Posterior cingulate gyrus (tissue), 11 donors: Measurements from ENCODE around the gene DUSP14.

Experiments used
- DNase-seq, 10 donors: peaks; one replicate each; pipeline versions ENCODE4 v3.0.0 to v3.0.0-alpha.2; 2020 to 2021; ENCODE audit warnings: mixed read lengths in 3 of 10
- intact Hi-C: fragments of 100-400 bp; cut with DNase I; formaldehyde crosslinking; loops from one replicate; pipeline ENCODE4 v1.15.1; 2023

The DUSP14 gene

DNA sequence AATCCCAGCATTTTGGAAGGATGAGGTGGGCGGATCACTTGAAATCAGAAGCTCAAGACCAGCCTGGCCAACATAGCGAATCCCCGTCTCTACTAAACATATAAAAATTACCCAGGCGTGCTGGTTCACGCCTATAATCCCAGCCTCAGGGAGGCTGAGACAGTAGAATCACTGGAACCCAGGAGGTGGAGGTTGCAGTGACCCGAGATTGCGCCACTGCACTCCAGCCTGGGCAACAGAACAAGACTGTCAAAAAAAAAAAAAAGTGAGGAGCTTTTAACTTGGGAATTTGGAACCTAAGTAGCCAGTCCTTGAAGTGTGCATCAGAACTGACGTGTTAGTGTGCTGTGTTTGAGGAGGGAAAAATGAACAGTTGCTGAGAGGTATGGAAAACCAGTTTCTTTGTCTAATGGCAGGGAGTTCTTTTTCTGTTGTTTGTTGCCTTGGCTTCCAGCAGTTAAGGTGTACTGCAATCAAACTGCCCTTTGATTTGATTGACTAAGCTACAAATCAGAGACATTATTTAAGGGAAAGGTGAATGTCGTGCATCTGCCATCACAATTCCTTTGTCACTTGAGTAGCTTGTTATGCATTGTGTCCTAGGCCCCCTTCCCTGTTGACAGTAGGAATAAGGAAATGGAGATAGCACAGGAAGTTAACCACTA, 8.6 kb upstream of the DUSP14 start:
- no peak for DNase-seq
- intact Hi-C loops, result loop anchor here (10.0 kb wide), 1 partner anchor 126 kb away; no protein-coding TSS in a partner anchor

DNA sequence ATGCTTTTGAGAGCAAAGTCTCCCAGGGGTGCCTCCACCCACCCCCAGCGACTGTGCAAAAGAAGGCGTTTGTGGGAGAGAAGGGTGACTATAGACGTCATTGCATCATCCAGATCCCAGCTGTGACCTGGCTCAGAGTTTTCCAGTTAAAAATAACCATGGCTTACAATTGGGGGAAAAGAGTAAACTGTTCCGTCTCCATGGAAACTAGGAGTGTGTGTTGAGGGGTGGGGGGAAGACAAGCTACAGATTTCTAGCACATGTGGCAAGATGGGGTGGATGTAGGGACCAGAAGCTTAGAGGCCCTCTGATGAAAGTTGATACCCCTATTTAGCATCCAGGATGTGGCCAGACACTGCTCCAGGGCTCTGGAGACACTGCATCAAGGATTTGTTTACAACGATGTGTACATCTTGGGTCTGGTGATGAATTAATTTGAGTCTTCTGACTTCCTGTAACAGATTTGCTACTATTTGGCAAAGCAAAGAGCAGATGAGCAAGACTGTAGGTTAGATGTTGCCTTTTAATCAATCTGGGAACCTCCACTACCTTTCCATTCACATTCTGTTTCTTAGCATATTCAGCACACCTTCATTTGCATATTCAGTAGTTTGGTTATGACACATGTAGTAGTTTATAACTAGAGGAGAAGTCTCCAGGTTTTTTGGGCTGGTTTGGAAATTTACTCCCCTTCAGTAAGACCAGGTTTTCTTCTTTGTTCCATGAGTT, 6.2 kb upstream of the DUSP14 start:
- intact Hi-C loops, result loop anchor here (10.0 kb wide), 1 partner anchor 129 kb away; no protein-coding TSS in a partner anchor
- peak in 3 of 10 donors; percentile 12 to 87 (median 17) for DNase-seq

DNA sequence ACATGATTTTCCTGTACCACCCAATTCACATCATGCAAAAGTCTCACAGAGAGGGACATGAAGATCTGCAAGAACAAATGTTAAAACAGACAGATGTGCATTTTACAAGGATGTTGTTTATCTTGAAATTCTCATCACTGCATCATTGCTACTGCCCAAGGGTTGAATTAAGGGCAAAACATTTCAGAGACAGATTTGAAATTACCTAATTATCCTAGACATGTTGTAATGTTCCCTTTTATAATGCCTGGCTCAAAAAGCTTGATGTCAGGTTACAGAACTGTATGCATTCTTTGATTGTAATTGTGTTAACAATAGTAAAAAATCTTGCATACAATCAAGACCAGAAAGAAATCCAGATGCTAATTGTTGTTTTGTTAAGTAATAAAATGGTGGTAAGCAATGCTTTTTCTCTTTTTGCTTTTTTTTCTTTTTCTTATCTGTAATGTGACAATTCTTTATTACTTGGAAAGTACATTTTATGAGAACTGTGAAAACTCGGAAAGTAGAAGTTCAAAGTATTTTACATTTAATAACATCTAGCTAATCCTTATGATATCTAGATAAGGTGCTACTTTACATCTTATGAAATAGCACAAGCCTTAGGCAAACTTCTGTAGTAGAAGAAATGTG, 3.6 kb upstream of the DUSP14 start:
- intact Hi-C loops, result loop anchor here (10.0 kb wide), 1 partner anchor 131 kb away; no protein-coding TSS in a partner anchor

DNA sequence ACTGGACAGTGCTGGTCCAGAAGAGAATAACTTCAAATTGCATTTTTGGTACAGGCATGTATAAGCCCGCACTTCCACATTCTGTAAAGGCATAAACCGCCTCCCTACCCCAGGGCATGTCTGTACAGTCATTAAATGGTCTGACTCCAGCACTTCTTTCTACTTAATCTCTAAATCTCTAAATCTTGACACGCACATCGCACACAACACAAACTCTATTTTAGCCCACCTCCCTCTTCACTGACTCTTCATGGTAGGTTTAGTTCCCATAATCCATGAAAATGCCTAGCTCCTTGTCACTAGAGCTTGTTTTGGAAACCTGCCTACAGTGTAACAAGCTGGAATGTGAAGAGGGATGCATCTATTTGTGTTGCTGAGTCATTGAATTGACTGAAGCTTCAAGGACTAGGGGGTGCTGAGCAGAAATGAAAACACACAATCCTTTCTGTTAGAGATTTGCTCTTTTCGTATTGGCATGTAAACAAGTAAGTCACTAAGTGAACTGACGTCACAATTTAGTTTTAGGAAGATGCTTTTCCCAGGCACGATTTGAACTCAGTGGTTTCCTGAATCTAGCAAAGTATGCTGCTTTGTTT, 1.6 kb upstream of the DUSP14 start:
- intact Hi-C loops, result loop anchor here (2.0 to 10.0 kb wide), 2 partner anchors 81 to 133 kb away; partner anchors contain the start of genes ACACA and TADA2A
- no peak for DNase-seq

More for the DNA sequence above, 3.6 kb upstream of the DUSP14 start:
- DNase-seq, result no peak

DNA sequence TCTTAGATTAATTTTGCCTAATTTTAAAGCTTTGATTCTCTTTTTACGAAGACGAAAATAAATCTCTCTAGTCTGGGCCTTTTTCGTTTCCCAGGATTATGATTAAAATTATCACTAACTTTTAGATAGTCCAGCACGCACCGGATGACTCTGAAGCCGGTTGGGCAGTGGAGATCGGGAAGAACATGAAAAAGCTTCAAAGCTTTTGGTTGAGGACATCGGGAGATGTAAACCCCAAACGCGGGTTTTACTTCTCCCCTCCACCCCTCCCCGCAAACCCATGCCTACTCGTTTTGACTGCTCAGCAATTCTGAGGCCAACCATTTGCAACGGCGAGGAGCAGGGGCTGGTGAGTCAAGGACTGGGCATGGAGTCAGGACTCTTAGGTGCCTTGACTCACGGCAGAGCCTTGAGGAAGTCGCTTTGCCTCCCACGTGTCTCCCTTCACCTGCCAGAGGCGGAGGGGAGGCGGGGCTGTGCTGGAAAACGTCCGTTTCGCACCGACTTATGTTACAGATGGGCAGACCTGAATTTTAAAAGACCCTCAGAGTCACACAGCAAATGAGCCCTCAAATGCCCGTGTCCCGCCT, 989 bp upstream of the DUSP14 start:
- peak; percentile 26 to 92 (median 50) for DNase-seq
- intact Hi-C loops, result loop anchor here (2.0 to 10.0 kb wide), 2 partner anchors 82 to 134 kb away; partner anchors contain the start of genes ACACA and TADA2A

DNA sequence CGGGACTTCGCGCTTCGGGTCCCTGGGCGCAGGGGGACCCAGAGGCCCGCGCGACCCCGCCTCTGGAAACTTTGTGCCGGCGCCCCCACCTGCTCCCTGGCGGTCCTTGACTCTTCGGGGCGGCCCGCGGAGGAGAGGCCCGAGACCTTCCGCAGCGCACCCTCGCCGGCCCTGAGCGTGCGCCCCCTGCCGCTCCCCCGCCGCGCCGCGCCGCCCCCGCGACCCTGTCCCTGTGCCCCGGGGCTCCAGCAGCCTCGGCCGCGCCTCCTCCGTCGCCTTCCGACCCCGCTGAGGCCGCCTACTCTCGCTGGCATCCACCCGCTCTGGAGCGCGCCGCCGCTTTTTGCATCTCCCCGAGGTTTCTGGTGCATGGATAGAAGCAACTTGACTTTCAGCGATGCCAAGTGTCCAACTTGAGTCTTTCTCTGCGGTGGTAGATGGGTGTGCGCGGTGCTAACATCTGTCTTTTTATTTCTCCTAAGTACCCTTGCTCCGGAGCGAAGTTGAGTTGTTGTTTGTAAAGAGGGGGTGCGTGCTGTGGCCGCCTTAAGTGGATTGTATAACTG, 414 bp downstream of the DUSP14 start:
- intact Hi-C loops, result loop anchor here (10.0 kb wide), 1 partner anchor 115 kb away; the partner anchor contains the start of gene SYNRG
- DNase-seq, result peak; percentile 20 to 91 (median 53)

DNA sequence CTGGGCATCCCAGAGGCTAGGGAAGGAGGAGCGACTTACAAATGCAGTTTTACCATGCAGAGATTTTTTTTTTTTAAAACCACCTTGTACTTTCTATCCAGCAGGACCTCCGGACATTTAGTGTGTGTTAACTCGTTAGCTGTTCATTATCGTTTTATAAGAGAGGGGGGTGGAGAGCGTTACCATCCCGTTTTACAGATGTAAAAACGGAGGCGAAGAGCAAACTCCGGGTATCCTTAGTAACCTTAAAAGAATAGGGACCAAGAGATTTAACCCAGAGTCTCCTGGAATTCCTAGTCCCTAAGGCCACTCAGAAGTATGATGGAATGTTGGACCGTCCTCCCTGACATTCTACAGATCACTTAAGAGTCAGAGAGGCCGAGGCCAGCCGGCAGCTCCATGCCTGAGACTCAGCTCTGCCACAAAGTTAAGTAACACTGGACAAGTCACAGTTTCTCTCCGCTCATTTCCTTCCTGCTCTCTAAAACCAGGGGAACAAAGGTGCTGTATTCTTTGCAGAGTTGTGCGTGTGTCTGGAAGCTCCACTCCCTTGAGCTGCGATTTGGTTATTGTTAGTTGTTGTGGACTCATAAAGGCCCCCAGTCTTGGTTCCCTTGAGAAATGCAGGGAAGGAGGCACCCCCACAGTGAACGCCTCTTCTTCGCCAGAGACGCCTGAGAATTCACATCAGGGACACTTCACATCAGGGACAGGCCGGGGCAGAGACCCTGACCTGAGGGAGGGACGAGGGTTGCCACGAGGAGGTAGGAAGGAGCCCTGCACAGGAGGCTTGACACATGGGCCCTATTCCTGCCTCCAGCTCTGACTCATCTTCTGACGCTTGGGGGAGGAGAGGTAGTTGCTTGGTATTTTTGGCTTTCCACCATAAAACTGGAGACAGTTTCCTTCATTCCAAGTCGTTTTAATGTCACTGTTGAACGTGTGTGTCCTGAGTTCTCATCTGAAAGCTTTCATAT, 1.2 kb downstream of the DUSP14 start:
- peak in 6 of 10 donors; percentile 17 to 89 (median 34) for DNase-seq
- intact Hi-C loops, result loop anchor here (10.0 kb wide), 1 partner anchor 114 kb away; the partner anchor contains the start of gene SYNRG

DNA sequence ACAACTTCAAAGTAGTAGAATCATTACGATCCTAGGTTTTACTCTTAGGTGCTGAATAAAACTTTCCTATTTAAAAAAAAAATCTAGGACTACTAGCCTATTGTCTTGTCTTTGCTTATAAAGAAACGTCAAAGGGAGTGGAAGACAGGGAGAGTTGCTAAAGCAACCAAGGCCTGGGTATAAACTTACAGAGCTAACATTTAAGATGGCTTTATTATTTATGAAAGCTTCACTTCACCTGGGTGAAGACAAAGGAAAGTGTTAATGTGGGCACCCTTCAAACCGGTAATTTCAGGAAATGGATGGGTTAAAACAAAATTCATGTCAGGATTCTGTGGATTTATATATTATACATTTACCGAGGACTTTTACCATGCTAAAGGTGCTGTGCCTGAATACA, 2.5 kb downstream of the DUSP14 start:
- DNase-seq, result no peak
- intact Hi-C loops, result loop anchor here (10.0 kb wide), 1 partner anchor 113 kb away; the partner anchor contains the start of gene SYNRG

DNA sequence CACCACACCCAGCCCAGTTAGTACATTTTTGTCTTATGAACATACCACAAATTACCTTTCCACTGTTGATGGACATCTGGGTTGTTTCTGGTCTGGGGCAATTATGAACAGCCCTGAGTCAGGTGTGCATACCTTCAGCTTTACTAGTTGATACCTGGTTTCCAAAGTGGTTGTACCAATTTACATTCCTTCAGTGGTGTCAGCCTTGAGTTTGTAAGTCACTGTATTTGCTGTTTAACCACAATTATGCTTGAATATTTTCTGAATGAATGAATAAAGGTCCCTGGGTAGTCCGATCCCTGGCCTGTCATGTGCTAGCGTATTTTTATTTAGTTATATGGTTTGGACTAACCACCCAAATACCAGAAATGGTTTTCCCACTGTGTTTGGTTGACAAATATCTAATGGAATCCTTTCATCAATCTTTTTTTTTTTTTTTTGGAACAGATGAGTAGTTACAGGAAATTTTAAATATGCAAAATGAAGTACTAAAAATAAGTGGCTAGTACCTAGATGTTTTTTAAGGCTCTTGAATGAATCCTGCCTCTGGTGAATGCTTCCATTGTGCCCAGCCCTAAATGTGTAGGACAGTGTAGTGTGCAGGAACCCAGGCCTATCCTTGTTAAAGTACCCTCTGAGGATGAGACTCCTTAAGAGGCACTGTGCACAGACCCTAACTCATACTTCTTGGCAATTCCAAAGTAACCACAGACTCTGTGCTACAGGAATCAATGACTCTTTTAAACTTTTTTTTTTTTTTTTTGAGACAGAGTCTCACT, 3.7 kb downstream of the DUSP14 start:
- DNase-seq, result no peak
- intact Hi-C loops, result loop anchor here (10.0 kb wide), 1 partner anchor 111 kb away; the partner anchor contains the start of gene SYNRG

DNA sequence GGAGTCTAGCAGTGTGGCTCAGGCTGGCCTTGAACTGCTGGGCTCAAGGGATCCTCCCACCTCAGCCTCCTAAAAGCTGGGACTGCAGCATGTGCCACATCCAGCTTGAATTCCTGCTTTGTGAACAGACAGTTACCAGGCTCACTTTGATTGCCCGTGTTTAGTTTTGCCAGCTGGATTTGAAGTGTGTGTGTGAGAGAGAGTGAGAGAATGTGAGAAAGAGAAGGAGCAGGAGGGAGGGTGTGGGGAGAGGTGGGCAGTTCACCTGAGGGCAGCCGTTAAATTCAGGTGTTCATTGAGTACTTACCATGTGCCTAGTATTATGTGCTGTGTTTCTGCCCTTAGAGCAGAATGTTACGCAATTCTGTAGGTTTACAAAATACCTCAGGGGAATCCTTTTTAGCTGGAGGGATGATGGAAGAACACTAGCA, 4.7 kb downstream of the DUSP14 start:
- DNase-seq, result peak in 1 of 10 donors; percentile 42
- intact Hi-C loops, result loop anchor here (10.0 kb wide), 1 partner anchor 110 kb away; the partner anchor contains the start of gene SYNRG

DNA sequence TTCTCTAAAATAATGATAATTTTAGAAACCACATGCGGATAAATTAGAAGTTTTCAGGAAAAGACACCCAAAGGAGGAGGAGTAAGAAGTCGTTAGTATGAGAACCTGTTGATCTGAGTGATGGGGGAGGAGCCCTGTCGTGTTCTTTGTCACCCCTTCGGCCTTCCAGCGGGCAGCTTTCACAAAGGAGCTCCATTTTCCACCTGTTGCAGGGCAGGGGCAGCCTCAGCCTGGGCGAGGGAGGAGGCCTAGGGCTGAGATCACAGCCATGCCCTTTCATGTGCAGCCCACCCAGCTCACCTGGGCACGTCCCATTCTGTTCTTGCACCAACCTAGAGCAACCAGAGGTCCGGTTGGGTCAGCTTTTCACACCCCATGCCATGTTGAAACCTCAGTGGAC, 5.3 kb downstream of the DUSP14 start:
- intact Hi-C loops, result loop anchor here (10.0 kb wide), 1 partner anchor 110 kb away; the partner anchor contains the start of gene SYNRG

DNA sequence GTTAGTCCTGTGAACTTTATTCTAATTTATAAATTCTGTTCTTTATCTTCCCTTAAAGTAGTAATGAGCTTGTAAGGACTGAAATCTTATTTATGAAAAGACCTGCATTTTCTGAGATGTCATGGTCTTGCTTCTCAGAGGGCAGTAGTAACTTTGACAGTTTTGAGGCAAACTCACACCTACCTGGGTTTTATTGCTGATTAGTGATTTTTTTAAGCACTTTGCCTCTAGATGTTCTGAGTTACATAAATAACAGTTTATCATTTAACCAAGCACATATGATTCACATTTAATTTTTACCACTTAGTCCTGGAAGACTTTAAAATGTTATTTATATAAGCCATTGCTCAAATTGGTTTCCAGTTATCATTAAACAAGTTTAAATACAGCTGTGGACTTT, 10.7 kb downstream of the DUSP14 start:
- intact Hi-C loops, result no loop called here
- DNase-seq, result no peak

More for the DNA sequence above, 5.3 kb downstream of the DUSP14 start:
- DNase-seq, result peak in 1 of 10 donors; percentile 43

DNA sequence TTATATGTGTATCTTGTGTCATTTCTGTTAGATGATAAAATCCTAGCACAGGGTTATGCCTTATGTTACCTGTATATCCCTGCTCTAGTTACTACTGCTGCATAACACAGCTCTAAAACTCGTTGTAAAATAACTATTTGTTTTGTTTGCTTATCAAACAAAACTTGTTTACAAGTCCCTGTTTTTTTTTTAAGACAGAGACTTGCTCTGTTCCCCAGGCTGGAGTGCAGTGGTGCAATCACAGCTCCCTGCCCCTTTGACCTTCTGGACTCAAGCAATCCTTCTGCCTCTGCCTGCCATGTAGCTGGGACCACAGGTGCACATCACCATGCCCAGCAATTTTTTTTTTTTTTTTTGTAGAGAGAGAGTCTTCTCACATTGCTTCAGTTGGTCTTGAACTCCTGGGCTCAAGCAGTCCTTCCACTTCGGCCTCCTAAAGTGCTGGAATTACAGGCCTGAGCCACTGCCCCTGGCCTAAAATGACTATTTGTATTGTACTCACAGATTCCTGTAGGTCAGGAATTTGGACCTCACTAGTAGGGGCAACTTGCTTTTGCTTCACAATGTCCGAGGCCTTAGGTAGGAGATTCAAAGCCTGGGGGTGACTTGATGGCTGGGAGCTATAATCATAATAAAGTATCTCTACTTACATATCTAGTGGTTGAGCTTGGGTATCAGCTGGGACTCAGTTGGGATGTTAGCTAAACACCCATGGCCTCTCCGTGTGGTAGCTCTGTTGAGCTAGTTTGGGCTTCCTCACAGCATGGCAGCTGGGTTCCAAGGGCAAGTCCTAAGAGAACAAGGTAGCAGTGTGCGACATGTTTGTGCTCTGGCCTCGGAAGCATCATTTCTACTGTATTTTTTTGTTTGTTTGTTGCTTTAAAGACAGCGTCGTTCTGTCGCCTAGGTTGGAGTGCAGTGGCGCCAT, 12.6 kb downstream of the DUSP14 start:
- intact Hi-C loops, result no loop called here
- DNase-seq, result peak in 1 of 10 donors; percentile 12

DNA sequence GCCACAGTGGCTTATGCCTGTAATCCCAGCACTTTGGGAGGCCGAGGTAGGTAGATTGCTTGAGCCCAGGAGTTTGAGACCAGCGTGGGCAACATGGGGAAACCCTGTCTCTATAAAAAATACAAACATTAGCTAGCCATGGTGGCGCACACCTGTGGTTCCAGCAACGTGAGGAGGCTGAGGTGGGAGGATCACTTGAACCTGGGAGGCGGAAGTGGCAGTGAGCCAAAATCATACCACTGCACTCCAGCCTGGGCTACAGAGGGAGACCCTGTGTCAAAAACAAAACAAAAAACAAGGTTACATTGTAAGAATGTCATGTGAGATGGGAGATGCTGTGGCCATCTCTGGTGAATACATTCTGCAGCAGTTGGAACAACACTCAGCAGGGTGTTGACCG, 13.5 kb downstream of the DUSP14 start:
- intact Hi-C loops, result no loop called here

DNA sequence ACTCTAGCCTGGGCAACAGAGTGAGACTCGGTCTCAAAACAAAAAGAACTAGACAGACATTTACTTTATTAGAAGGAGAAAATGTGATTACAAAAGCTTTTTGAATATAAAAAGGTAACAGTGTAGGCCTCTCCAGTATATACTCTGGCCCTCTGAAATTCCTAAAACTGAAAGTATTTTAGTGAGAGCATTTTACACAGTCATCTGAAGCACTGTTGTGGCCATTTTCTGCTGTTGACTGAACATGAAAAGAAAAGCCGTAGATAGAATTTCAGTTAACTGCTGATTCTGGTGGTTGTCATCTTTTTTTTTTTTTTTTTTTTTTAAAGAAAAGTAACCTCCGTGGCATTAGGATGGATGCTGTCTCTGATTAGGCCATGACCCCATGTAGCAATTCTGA, 15.6 kb downstream of the DUSP14 start:
- no peak for DNase-seq
- intact Hi-C loops, result no loop called here

More for the DNA sequence above, 13.5 kb downstream of the DUSP14 start:
- peak in 2 of 10 donors; percentile 23 to 25 for DNase-seq

DNA sequence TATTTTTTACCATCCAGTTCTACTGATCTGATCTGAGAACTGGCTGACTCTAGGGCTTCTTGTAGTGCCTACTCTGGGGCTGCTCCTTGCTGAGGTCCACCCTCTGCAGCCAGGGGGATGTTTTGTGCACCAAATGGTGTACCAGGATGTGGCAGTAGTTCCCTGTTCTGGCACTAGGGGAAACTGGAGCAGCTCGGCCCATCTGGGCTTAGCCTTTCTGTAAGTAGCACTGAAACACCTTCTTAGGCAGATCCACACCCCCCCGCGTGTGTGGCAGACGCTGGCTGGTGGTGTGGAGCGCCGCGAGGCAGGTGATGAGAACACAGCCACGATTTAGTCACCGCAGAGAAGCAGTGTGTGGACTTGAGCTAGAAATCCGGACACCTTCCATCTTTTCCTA, 17.0 kb downstream of the DUSP14 start:
- DNase-seq, result peak in 8 of 10 donors; percentile 62 to 96 (median 71)
- intact Hi-C loops, result no loop called here
